Measurements from ENCODE around the gene SMIM35.

Gene SMIM35

DNA sequence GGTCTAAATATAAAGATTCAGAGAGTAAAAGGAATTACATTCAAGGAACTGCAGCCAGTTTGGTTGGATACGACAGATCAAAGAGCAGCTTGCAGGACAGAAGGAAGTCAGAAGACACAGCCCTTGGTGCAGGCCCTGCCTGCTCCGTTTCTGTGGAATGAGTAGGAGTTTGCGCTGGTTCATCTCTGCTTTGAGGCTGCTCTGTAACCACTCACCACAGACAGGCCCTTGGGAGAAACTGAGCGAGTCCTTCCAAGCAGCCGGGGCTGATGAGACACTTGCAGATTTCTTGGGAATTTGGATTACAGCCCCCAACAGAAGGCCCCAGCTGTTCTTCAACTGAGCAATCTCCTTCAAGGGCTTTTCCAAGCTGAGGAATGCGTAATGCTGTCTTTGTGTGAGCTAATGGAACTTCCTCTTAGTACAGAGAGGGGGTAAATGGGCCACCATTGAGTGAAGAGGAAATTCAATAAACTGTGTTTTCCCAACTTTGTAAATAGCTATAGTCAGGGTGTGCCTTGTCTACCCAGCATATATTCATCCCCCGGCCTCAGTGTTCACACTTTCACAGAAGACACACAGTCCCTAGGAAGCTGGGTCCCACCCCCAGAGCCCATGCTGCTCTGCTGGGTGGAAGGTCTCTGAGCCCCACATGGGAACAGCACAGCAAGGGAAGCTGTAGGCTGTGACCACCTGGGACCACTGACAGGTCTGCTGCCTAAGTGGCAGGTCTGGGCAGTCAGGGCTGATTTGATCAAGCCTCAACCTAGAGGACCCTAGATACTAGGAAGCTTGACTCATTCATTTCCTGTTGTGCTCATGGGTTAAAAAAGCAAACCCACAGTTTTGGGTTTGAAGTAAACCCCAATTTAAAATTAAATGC, 84.0 kb downstream of the SMIM35 start:
- peak; percentile 57 for DNase-seq (ENCODE audit: low spot score)

DNA sequence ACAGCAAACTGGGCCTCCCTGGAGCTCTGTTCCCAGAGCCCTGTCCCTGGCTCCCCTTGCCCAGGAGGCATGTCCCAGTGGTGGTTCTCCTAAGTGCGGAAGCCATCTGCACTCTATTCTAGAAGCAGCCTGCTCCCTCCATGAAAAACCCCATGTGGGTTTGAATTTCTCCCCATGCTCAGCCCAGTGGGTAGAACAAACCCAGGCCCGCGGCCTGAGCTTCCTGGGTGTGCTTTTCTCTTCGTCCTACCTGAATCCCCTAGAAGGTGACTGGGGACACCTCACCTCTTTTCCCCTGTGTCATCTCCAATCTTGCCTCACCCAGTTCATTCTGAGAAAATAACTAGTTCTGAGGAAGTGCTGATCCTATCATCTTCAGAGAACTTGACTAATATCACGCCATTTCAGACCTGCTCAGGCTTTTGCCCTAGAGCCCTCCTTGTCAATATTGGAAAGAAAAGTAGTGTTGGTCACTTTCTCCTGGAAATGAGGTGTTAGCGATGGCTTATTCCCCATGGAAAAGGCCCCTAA, 84.7 kb downstream of the SMIM35 start:
- peak; percentile 49 for DNase-seq (ENCODE audit: low spot score)

DNA sequence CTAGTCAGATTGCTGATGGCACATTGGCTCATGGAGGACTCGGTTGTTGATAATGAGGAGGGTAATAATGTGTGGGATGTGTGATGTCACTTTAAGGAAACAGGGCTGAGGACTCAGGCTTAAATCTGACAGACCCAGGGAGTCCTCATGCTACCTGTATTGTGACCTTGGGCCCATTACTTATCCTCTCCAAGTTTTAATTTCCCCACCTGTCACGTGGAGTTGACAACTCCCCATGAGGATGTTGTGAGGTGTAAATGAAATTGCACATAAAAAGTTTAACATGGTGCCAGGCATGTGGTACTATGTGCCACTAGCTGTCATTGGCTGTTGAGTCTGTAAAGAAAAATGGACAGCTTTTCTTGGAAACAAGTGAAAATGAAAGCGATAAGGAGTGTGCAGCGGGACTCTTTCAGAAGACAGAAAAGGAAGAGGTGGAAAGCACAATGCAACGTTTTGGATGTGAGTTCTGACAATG, 85.2 kb downstream of the SMIM35 start:
- DNase-seq (ENCODE audit: low spot score) = peak; percentile 26

DNA sequence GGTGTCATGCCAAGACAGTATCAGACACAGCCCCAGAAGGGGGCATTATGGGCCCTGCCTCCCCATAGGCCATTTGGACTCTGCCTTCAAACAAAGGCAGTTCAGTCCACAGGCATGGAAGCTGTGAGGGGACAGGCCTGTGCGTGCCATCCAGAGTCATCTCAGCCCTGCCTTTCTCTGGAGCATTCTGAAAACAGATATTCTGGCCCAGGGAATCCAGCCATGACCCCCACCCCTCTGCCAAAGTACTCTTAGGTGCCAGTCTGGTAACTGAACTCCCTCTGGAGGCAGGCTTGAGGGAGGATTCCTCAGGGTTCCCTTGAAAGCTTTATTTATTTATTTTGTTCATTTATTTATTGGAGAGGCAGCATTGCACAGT, 85.9 kb downstream of the SMIM35 start:
- no peak for DNase-seq (ENCODE audit: low spot score)

DNA sequence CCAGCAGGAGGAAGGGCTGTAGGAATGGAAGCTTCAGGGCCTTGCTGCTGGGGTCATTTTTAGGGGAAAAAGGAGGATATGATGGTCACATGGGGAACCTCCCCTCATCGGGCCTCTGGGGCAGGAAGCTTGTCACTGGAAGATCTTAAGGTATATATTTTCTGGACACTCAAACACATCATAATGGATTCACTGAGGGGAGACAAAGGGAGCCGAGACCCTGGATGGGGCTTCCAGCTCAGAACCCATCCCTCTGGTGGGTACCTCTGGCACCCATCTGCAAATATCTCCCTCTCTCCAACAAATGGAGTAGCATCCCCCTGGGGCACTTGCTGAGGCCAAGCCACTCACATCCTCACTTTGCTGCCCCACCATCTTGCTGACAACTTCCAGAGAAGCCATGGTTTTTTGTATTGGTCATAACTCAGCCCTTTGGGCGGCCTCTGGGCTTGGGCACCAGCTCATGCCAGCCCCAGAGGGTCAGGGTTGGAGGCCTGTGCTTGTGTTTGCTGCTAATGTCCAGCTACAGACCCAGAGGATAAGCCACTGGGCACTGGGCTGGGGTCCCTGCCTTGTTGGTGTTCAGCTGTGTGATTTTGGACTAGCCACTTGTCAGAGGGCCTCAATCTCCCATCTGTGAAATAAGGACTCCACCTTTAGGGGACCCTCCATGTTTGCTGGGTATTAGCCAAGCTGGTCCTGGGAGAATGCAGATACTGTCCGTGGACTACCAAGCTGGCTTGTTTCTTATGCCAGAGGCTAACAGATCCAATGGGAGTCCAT, 86.5 kb downstream of the SMIM35 start:
- no peak for DNase-seq (ENCODE audit: low spot score)

DNA sequence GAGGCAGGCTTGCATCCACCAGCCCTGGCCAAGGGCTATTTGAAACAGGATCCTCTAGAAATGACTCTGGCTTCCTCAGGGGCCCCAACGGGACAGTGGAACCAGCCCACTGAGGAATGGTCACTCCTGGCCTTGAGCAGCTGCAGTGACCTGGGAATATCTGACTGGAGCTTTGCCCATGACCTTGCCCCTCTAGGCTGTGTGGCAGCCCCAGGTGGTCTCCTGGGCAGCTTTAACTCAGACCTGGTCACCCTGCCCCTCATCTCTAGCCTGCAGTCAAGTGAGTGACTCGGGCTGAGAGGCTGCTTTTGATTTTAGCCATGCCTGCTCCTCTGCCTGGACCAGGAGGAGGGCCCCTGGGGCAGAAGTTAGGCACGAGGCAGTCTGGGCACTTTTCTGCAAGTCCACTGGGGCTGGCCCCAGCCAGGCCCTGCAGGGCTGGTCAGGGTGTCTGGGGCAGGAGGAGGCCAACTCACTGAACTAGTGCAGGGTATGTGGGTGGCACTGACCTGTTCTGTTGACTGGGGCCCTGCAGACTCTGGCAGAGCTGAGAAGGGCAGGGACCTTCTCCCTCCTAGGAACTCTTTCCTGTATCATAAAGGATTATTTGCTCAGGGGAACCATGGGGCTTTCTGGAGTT, 87.3 kb downstream of the SMIM35 start:
- no peak for DNase-seq (ENCODE audit: low spot score)

DNA sequence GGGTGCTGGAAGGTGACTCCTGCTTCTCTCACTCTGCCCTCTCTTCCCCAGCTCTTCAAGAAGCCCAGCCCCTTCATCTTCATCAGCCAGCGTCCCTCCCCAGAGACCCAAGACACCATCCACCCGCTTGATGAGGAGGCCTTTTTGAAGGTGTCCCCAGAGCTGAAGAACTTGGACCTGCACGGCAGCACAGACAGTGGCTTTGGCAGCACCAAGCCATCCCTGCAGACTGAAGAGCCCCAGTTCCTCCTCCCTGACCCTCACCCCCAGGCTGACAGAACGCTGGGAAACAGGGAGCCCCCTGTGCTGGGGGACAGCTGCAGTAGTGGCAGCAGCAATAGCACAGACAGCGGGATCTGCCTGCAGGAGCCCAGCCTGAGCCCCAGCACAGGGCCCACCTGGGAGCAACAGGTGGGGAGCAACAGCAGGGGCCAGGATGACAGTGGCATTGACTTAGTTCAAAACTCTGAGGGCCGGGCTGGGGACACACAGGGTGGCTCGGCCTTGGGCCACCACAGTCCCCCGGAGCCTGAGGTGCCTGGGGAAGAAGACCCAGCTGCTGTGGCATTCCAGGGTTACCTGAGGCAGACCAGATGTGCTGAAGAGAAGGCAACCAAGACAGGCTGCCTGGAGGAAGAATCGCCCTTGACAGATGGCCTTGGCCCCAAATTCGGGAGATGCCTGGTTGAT, 88.0 kb downstream of the SMIM35 start:
- no peak for DNase-seq (ENCODE audit: low spot score)

DNA sequence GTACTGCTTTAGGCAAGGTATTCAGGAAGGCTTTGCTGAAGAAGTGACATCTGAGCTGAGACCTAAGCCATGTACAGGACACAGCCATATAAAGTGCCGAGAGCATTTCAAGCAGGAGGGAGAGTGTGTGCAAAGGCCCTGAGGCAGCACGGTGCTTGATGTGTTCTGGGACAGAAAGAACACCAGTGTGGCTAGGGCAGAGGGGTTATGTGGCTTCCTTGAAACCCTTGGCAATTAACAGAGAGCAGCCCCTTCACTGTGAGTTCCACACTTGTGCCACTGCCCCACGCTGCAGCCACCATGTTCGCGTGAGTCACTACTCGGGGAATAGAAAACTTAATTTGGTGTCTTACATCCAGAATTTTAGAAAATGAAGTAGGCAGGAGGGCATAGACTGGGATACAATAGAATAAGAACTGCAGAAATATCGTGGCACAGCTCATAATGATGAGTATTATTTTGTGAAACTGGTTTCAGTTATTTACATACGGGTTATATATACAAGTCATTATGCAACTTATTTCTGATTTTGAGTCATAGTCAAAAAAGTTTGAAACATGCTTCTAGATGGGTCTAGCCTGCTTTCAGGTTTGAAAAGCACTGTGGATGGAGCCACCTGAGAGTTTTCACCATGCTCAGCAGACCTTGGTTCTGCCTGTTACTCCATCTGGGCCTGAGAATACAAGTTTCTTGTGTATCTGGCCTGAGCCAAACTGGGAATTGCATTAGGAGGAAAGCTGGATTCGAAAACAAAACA, 88.8 kb downstream of the SMIM35 start:
- DNase-seq (ENCODE audit: low spot score) = no peak

DNA sequence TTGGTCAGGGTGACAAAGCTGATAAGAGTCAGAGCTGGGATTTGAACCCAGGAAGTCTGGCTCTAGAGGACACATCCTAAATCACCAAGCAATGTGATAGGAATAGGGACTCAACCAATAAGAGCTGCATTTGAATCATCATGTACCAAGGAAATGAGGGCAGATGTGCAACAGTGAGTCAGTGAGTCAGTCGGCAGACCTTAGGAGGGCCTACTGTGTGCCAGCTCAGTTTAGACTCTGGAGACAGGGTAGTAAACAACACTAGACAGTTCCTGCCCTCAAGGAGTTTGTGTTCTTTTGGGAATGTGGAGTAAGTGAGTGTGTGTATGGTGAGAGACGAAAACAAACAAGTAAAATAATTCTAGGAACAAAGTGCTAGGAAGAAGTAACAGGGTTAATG, 89.4 kb downstream of the SMIM35 start:
- no peak for DNase-seq (ENCODE audit: low spot score)

DNA sequence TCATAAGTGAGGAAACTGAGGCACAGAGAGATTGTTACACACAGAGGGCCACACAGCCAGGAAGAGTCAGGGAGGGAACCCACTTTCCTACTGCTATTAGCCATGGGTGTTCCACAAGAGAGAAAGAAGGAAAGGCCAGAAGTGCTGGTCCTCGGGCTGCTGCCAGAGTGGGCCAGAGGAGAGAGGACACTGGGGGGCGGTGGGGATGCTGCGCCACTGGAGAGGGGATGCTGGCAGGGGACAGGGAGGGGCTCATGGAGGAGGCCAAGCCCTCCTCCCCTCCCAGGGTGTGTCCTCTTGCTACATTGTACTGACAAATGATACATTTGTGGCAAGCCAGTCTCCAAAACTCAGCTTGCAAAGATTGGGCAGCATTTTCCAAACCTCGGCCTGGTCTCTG, 90.7 kb downstream of the SMIM35 start:
- DNase-seq (ENCODE audit: low spot score) = no peak

DNA sequence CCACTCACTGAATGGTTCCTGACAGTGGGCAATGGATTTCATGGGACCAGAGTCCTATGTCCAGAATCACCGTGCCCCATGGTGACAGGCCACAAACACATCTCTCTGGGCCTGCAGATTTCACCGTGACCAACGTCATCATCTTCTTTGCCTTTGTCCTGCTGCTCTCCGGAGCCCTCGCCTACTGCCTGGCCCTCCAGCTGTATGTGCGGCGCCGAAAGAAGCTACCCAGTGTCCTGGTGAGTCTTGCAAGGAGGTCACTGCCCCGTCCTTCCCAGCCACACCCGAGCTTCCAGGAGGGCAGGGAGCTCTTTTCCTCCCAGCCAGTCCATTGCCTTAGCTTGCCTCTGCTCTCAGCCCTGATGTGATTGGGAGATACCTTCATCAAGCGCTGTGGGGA, 91.3 kb downstream of the SMIM35 start:
- no peak for DNase-seq (ENCODE audit: low spot score)

DNA sequence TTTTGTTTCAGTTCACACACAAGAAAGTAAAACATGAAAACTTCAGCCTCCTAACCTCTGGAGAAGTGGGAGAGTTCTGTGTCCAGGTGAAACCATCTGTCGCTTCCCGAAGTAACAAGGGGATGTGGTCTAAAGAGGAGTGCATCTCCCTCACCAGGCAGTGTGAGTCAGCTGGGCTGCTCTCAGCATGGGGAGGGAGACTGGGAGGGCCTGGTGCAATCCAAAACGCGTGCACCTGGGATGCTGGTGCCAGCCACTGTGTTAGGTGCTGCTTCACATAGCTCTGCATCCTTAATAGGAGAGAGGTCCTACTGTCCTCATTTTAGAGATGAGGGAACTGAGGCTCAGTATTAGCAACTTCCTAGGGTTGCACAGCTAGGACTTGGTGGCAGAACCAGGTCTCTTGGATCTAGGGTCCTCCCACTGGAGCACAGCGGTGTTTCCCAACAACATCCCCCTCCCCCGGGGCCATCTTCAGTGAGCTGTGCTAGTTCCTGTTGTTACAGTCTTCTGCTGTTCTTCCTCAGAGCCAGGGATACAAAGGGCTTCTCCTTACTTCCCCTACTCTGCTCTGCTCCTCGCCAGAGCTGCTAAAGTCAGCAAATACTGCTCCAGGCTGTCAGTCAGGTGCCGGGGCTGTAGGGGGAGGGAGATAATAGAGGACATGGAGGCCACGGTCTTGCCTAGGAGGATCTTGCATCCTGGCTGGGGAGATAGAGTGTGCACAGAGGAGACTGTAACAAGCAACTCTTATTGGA, 92.6 kb downstream of the SMIM35 start:
- DNase-seq (ENCODE audit: low spot score) = no peak

DNA sequence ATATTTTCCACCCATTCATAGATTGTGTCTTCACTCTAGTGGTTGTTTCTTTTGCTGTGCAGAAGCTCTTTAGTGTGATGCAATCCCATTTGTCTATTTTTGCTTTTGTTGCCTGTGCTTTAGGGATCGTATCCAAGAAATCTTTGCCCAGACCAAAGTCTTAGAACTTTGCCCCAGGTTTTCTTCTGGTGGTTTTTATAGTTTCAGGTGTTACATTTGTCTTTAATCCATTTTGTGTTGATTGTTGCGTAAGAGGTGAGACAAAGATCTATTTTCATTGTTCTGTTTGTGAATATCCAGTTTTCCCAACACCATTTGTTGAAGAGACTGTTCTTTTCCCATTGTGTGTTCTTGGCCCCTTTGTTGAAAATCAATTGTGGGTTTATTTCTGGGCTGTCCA, 94.1 kb downstream of the SMIM35 start:
- DNase-seq (ENCODE audit: low spot score) = no peak

DNA sequence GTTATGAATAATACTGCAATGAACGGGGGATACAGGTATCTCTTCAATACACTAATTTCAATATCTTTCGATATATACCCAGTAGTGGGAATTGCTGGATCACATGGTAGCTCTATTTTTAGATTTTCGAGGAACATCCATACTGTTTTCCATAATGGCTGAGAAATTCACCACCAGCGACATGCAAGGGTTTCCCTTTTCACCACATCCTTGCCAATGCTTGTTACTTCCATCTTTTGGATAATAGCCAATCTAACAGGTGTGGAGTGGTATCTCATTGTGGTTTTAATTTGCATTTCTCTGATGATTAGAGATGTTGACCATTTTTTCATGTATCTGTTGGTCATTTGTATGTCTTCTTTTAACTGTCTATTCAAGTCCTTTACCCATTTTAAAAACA, 94.6 kb downstream of the SMIM35 start:
- no peak for DNase-seq (ENCODE audit: low spot score)

DNA sequence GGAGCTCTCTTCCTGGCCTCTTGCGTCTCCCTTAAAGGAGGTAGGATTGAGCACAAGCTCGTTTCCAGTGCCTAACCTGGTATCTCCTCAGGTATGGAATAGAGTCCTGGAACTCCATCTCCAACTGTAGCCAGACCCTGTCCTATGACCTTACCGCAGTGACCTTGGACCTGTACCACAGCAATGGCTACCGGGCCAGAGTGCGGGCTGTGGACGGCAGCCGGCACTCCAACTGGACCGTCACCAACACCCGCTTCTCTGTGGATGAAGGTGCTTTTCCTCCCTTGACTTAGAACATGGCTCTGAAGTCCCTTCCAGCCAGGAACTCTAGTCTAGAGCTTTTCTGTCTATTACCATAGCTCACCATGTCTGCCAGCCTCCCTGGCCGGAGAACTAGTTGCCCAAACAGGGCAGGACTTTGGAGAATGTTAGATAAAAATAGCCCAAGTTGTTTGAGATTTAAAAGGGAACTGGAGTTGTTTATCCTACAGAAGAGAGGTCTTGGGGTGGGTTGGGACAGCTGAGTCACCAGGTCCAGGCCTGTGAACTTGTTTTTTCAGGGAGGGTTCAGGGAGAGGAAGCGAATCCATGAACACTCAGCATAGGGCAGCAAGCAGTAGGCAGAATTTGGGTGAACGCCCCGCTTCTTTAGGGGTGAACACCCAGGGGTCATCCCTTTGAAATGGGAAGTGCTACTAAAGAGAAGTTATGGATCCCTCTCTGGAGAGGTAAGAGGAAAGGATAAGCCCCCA, 97.2 kb downstream of the SMIM35 start:
- DNase-seq (ENCODE audit: low spot score) = no peak

DNA sequence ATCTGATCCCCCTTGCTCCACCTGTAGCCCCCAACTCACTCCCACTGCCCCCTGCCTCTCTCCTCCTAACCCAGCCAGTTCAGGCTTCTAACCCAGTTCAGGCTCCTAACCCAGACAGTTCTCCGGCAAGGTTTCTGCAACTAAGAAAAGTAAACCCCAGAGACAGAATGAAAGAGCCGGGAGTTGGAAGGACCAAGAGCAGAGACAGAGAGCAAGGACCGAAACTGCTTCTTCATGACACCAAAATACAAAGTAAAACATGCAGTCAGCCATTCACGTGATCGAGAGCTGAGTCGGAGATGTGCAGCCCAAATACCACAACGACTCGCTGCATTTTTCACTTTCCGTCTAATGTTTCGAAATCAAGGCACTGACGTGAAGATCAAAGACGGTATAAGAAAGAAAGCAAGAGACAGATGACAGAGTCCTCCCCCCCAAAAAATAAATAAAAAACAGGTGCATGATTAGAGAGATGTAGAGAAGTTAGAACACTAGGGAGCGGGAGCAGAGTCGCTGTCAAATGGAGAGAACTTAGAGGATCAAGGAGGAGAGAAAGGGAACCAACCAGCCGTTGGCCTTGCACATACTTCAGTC, 99.7 kb downstream of the SMIM35 start:
- peak; percentile 76 for DNase-seq (ENCODE audit: low spot score)

DNA sequence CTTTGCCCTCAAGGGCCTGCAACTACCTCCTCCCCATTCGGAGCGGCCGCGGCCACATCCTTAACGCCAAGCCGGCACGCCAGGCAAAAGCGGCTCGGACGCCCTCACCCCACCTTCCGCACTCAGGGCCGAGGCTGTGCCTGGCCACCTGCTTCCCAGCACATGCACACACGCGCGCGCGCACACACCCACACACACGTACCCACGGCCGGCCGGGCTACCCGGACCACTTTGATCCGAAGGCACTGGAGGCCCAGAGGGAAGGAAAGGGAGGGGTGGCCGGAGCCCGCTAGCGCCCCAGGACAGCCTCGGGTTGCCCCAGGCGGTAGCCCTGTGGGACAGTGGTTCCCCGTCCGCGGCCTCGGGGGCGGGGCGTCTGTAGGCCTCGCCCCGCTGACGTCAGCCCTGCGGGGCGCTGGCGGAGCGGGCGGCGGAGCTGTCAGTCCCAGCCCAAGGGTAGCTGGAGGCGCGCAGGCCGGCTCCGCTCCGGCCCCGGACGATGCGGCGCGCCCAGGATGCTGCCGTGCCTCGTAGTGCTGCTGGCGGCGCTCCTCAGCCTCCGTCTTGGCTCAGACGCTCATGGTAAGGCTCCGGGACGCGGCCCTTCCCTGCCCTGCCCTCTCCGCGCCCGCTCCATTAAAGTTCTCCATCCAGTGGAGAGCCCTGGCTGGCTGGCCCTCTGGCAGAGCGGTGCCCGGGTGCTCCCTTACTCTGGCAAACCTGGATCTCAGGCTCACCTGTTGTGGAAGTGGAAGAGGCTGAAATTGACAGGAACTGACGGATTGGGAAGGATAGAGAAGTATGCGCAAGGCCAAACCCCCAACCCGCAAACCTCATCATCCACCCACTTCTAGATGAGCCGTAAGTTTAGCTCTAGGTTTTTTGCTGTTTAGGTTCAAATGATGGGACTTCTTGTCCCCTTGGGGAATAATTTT, 100.5 kb downstream of the SMIM35 start, which contains the start of gene IL10RA:
IL10RA (plus strand) TSS at position 442 of the 935 bp plus-strand sequence; CDS start at position 516, 74 bp downstream.
- DNase-seq (ENCODE audit: low spot score) = peak; percentile 81

DNA sequence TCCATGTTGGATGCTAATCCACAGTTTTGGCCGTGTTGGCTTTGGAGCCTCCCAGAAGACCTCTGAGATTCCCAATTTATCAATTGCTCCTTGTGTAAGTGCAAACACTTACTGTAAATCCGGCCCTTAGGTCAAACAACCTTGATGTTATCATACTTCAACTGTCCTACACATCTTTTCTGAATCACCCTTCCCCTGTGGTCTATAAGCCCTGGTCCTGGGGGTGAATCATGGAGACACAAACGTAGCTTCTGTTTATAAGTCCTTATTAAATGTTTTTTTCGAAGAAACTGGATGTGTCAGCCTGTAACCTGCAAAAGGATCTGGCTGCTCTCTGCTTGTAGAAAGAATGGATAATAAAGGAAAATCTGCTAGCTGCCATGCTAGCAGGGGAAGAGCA, 102.3 kb downstream of the SMIM35 start:
- no peak for DNase-seq (ENCODE audit: low spot score)

All from CD4-positive, alpha-beta T cell treated with Interleukin-6 at 100 ng/mL for 8 hours (primary cell).